Endothelial cell (in vitro differentiated cells): Measurements from ENCODE around the gene SEMA3D. TPM values are rescaled to one million over a fixed set of nuclear protein-coding genes. Genes with fewer than 3 reads are reported as not detected.

Experiments used
- DNase-seq: peaks from one replicate; pipeline ENCODE4 v3.0.0; 2021; ENCODE audit warnings: low spot score
- H3K27ac Mint-ChIP-seq: one replicate; pipeline ENCODE4 v1.8.0; 2021; ENCODE audit warnings: mixed read lengths, inconsistent platforms; ENCODE audit not compliant: unreplicated experiment
- H3K27me3 Mint-ChIP-seq: one replicate; pipeline ENCODE4 v1.8.0; 2021; ENCODE audit warnings: mild to moderate bottlenecking, moderate library complexity, mixed read lengths, inconsistent platforms; ENCODE audit not compliant: unreplicated experiment
- H3K36me3 Mint-ChIP-seq: one replicate; pipeline ENCODE4 v1.8.0; 2021; ENCODE audit warnings: mild to moderate bottlenecking, low read depth, mixed read lengths, inconsistent platforms; ENCODE audit not compliant: unreplicated experiment
- H3K4me1 Mint-ChIP-seq: one replicate; pipeline ENCODE4 v1.8.0; 2021; ENCODE audit warnings: mild to moderate bottlenecking, mixed read lengths, inconsistent platforms; ENCODE audit not compliant: unreplicated experiment
- H3K4me3 Mint-ChIP-seq: one replicate; pipeline ENCODE4 v1.8.0; 2021; ENCODE audit warnings: mild to moderate bottlenecking, mixed read lengths, inconsistent platforms; ENCODE audit not compliant: unreplicated experiment
- H3K9me3 Mint-ChIP-seq: one replicate; pipeline ENCODE4 v1.8.0; 2021; ENCODE audit warnings: mixed read lengths, inconsistent platforms; ENCODE audit not compliant: unreplicated experiment
- total RNA-seq: library from RNA; stranded (reverse); fragmentation: NEBNext Ultra II Directional; extraction: Animal tissue kit (Norgen Biotek cat#: 25700); gene quantifications from one replicate; pipeline ENCODE4 v1.2.1, GENCODE V29; 2021; ENCODE audit not compliant: unreplicated experiment
- TF ChIP-seq, protein P1 (sequence below): fragments of 200-600 bp; sonication (generic); IDR thresholded peaks from one replicate; pipeline ENCODE4 v1.5.0; 2021; ENCODE audit warnings: antibody characterized with exemption; ENCODE audit not compliant: unreplicated experiment

The SEMA3D gene
- total RNA-seq, 1 donor from 2014 or later, result 1.8 TPM

GRCh38 chr7:85061456-85061855 lies 125.4 kb downstream of the SEMA3D start:
- no peaks in the 10 kb centered on the region for H3K27me3 Mint-ChIP-seq
- no peak overlapping the region for H3K4me3 Mint-ChIP-seq
- TF ChIP-seq, protein P1, sequence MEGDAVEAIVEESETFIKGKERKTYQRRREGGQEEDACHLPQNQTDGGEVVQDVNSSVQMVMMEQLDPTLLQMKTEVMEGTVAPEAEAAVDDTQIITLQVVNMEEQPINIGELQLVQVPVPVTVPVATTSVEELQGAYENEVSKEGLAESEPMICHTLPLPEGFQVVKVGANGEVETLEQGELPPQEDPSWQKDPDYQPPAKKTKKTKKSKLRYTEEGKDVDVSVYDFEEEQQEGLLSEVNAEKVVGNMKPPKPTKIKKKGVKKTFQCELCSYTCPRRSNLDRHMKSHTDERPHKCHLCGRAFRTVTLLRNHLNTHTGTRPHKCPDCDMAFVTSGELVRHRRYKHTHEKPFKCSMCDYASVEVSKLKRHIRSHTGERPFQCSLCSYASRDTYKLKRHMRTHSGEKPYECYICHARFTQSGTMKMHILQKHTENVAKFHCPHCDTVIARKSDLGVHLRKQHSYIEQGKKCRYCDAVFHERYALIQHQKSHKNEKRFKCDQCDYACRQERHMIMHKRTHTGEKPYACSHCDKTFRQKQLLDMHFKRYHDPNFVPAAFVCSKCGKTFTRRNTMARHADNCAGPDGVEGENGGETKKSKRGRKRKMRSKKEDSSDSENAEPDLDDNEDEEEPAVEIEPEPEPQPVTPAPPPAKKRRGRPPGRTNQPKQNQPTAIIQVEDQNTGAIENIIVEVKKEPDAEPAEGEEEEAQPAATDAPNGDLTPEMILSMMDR, result no peak

GRCh38 chr7:85060696-85061095 lies 126.2 kb downstream of the SEMA3D start:
- H3K9me3 Mint-ChIP-seq, result no peaks in the 10 kb centered on the region
- peaks cover 3% of the 10 kb centered on the region for H3K4me1 Mint-ChIP-seq
- H3K27ac Mint-ChIP-seq, result no peak overlapping the region
- H3K27me3 Mint-ChIP-seq, result no peaks in the 10 kb centered on the region
- DNase-seq, result no peak
- H3K36me3 Mint-ChIP-seq, result no peaks in the 10 kb centered on the region
- TF ChIP-seq, protein P1, result no peak
- H3K4me3 Mint-ChIP-seq, result no peak overlapping the region

More at GRCh38 chr7:85061456-85061855, 125.4 kb downstream of the SEMA3D start:
- no peak for DNase-seq
- Mint-ChIP-seq H3K9me3 (no peaks in the 10 kb centered on the region), H3K36me3 (no peaks in the 10 kb centered on the region), H3K4me1 (peaks cover 7% of the 10 kb centered on the region), H3K27ac (no peak overlapping the region)

GRCh38 chr7:85055906-85056305 lies 130.9 kb downstream of the SEMA3D start:
- Mint-ChIP-seq H3K4me1 (no peaks in the 10 kb centered on the region), H3K27me3 (no peaks in the 10 kb centered on the region), H3K27ac (no peak overlapping the region), H3K4me3 (no peak overlapping the region), H3K36me3 (no peaks in the 10 kb centered on the region), H3K9me3 (no peaks in the 10 kb centered on the region)
- TF ChIP-seq, protein P1, result no peak
- no peak for DNase-seq

GRCh38 chr7:85055196-85055595 lies 131.7 kb downstream of the SEMA3D start:
- no peaks in the 10 kb centered on the region for H3K4me1 Mint-ChIP-seq
- TF ChIP-seq, protein P1, result no peak
- no peaks in the 10 kb centered on the region for H3K9me3 Mint-ChIP-seq
- no peaks in the 10 kb centered on the region for H3K27me3 Mint-ChIP-seq
- H3K36me3 Mint-ChIP-seq, result no peaks in the 10 kb centered on the region
- H3K27ac Mint-ChIP-seq, result no peak overlapping the region
- H3K4me3 Mint-ChIP-seq, result no peak overlapping the region
- no peak for DNase-seq

DNA sequence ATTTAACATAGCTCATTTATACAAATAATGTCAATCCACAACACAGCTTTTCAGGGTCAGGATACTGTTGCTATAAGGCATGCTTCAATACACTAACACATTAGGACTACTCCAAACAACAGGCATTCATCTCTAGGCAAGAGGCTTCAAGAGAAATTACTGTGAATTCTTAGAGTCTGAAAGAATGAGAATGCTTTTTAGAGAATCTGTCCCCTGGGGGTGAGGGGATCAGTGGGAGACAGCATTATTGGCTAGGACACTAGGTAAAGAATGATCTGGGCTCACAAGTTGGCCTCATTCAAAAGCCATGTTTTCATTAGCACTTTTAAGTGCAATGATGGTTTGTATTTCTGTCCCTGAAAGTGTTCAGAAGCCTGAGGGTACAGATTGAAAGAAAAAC lies 132.6 kb downstream of the SEMA3D start:
- H3K27ac Mint-ChIP-seq, result no peak overlapping the region
- no peaks in the 10 kb centered on the region for H3K9me3 Mint-ChIP-seq
- no peaks in the 10 kb centered on the region for H3K27me3 Mint-ChIP-seq
- no peak overlapping the region for H3K4me3 Mint-ChIP-seq
- DNase-seq, result no peak
- TF ChIP-seq, protein P1, result no peak
- no peaks in the 10 kb centered on the region for H3K36me3 Mint-ChIP-seq
- peaks cover 3% of the 10 kb centered on the region for H3K4me1 Mint-ChIP-seq
